Colonic mucosa (tissue), 4 donors: Measurements from ENCODE around the gene ACOD1. TPM values are rescaled to one million over a fixed set of nuclear protein-coding genes. Genes with fewer than 3 reads are reported as not detected.
"Not testable (repeated sequence)": the region's sequence is repeated elsewhere in the genome, so short reads cannot be mapped to it uniquely, and the experiment has no call there.

Source experiments
- DNase-seq: peaks from one replicate; pipeline ENCODE4 v3.0.0-alpha.2; 2020
- H3K27ac ChIP-seq: fragments of 200-600 bp; one replicate; pipeline ENCODE4 v1.8.0; 2021
- H3K27me3 ChIP-seq: fragments of 200-600 bp; one replicate; pipeline ENCODE4 v1.8.0; 2021
- H3K36me3 ChIP-seq: fragments of 200-600 bp; one replicate; pipeline ENCODE4 v1.8.0; 2021
- H3K4me1 ChIP-seq: fragments of 200-600 bp; one replicate; pipeline ENCODE4 v1.8.0; 2021; ENCODE audit warnings: mild to moderate bottlenecking
- H3K4me3 ChIP-seq: fragments of 200-600 bp; one replicate; pipeline ENCODE4 v1.8.0; 2021
- H3K9ac ChIP-seq, 2 donors: one replicate each; pipeline ENCODE4 v1.7.0; 2013; ENCODE audit warnings: control low read depth in 2 of 2, low read depth in 2 of 2, low read length in 2 of 2
- H3K9me3 ChIP-seq: fragments of 200-600 bp; one replicate; pipeline ENCODE4 v1.8.0; 2021
- intact Hi-C: fragments of 100-400 bp; cut with DNase I; formaldehyde crosslinking; loops from one replicate; pipeline ENCODE4 v1.14.1; 2022
- total RNA-seq, 2 donors: library from RNA; stranded (reverse); fragmentation: NEBNext Ultra II Directional in 1 of 2; extraction: Animal tissue kit (Norgen Biotek cat#: 25700) in 1 of 2; gene quantifications; one replicate each; pipeline ENCODE4 v1.2.1, GENCODE V29; 2021
- TF ChIP-seq, protein P1 (sequence below): fragments of 200-600 bp; IDR thresholded peaks from one replicate; pipeline ENCODE4 v1.8.0; 2022; ENCODE audit warnings: antibody characterized with exemption, mild to moderate bottlenecking
- donor health status: healthy.
- donor health status: DM: no; HTN: no; CAD: no.
- donor health status: DM: no; HTN: no; CAD: no.

ACOD1 gene
- total RNA-seq = not detected

DNA sequence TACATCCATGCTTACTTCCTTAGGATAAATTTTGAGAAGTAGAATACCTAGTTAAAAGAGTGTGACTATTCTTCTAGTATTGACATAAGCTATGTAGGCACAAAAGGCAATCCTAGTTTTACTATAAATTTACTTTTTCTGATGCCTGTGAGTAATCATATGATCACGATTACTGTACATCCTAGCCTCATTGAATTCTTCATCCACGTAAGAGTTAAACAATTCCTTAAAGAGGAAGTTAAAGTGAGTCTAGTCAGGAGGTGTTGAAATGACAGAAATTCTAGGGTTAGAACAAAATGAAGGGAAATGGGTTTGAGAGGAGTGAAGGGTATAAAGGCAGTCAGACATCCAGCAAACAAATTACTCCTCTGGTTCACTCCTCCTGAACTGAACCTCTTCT, at the start of gene ACOD1:
Gene ACOD1 (plus strand): TSS at position 363 of the 400 bp plus-strand sequence. CDS start 48 bp downstream, outside the sequence.
- Histone ChIP-seq H3K4me1 (no peaks in the 10 kb centered on the region), H3K36me3 (no peaks in the 10 kb centered on the region)

DNA sequence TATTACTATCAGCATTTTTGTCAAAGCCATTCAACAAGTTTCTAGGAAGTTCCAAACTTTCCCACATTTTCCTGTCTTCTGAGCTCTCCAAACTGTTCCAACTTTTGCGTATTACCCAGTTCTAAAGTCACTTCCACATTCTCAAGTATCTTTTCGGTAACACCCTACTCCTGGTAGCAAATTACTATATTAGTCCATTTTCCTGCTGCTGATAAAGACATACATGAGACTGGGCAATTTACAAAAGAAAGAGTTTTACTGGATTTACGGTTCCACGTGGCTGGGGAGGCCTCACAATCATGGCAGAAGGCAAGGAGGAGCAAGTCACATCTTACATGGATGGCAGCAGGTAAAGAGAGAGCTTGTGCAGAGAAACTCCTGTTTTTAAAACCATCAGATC, 49.2 kb upstream of the ACOD1 start:
- DNase-seq, H3K36me3 ChIP-seq, H3K9ac ChIP-seq, H3K4me1 ChIP-seq, H3K9me3 ChIP-seq, intact Hi-C loops, H3K27me3 ChIP-seq, H3K27ac ChIP-seq, H3K4me3 ChIP-seq: not testable (repeated sequence)

More for the DNA sequence above, at the start of gene ACOD1:
- DNase-seq = no peak
- TF ChIP-seq, protein P1, sequence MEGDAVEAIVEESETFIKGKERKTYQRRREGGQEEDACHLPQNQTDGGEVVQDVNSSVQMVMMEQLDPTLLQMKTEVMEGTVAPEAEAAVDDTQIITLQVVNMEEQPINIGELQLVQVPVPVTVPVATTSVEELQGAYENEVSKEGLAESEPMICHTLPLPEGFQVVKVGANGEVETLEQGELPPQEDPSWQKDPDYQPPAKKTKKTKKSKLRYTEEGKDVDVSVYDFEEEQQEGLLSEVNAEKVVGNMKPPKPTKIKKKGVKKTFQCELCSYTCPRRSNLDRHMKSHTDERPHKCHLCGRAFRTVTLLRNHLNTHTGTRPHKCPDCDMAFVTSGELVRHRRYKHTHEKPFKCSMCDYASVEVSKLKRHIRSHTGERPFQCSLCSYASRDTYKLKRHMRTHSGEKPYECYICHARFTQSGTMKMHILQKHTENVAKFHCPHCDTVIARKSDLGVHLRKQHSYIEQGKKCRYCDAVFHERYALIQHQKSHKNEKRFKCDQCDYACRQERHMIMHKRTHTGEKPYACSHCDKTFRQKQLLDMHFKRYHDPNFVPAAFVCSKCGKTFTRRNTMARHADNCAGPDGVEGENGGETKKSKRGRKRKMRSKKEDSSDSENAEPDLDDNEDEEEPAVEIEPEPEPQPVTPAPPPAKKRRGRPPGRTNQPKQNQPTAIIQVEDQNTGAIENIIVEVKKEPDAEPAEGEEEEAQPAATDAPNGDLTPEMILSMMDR = no peak
- intact Hi-C loops = no loop called here
- H3K9ac ChIP-seq = no peak within 1 kb of the TSS
- no peaks in the 10 kb centered on the region for H3K27me3 ChIP-seq
- no peaks in the 10 kb centered on the region for H3K9me3 ChIP-seq
- no peak within 1 kb of the TSS for H3K27ac ChIP-seq
- H3K4me3 ChIP-seq = no peak within 1 kb of the TSS

DNA sequence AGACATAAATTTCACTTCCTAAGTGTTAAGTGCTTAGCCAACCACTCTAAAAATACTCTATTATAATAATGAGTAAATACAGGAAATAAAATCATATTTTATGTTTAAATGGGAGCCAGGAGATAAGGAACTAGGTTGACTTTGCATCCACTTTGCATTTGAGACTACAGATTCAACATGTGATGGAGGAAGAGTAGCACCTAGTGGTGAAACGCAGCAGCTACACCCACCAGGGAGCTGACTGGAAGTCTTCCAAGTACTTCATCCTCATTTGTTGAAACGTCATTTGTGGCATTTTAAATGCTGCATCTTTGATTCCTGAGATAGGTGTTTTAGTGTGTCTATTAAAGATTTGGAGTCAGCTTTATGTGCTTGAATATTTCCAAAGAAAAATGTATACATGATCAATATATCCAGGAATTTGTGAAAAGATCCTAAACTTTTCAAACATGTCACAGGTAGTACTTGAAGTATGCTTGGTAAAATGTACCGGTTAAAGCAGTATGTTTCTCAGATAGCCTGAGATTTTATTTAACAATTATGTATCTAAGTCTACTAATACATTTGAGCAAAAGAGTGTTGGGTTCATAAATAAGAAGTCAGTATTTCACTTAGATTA, 44.7 kb upstream of the ACOD1 start:
- intact Hi-C loops = loop anchor here (5.0 to 10.0 kb wide), 5 partner anchors 81 to 1209 kb away; no protein-coding TSS in a partner anchor

DNA sequence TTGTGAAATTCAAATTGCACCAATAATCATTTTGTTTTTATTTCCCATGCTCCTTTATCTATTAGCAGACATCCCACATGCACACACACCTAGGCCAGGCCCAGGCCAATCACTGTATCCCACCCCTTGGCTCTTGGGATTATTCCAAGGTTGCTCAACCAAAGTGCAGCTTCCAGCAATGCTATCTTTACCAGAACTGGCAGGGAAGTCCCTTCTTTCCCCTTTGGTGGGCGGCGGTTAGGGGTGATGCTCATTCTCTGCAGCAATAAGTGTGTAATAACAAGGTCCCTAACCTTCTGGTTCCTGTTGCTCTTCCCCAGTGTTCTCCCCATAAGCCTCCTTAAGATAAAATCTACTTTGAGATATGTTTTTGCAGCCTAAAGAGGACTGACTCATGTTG, 43.8 kb upstream of the ACOD1 start:
- Histone ChIP-seq H3K9me3 (no peaks in the 10 kb centered on the region), H3K36me3 (no peaks in the 10 kb centered on the region), H3K27ac (no peak overlapping the region), H3K4me3 (no peak overlapping the region), H3K9ac (no peak overlapping the region), H3K4me1 (no peaks in the 10 kb centered on the region), H3K27me3 (no peaks in the 10 kb centered on the region)
- no peak for DNase-seq
- intact Hi-C loops = loop anchor here (5.0 to 10.0 kb wide), 5 partner anchors 82 to 1210 kb away; no protein-coding TSS in a partner anchor
- TF ChIP-seq, protein P1 = no peak

More for the DNA sequence above, 44.7 kb upstream of the ACOD1 start:
- no peaks in the 10 kb centered on the region for H3K27me3 ChIP-seq
- no peak overlapping the region for H3K9ac ChIP-seq
- no peak overlapping the region for H3K4me3 ChIP-seq
- no peaks in the 10 kb centered on the region for H3K9me3 ChIP-seq
- TF ChIP-seq, protein P1 = peak; percentile 95
- no peaks in the 10 kb centered on the region for H3K36me3 ChIP-seq
- H3K4me1 ChIP-seq = no peaks in the 10 kb centered on the region
- no peak overlapping the region for H3K27ac ChIP-seq
- peak; percentile 57 for DNase-seq

DNA sequence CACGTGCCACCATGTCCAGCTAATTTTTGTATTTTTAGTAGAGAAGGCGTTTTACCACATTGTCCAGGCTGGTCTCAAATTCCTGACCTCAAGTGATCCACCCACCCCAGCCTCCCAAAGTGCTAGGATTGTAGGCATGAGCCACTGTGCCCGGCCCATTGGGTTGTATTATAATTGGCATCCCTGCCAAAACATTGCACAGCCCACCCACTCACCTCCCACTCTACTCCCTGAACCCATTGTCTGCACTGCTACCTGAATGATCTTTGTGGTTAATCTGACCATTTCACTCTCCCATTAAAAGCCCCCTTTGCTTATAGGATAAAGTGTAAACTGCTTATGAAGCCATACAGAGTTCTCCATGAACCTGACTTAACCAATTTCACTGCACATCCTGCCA, 35.8 kb upstream of the ACOD1 start:
- no peak overlapping the region for H3K4me3 ChIP-seq
- intact Hi-C loops = no loop called here
- no peaks in the 10 kb centered on the region for H3K4me1 ChIP-seq
- DNase-seq = no peak
- no peaks in the 10 kb centered on the region for H3K36me3 ChIP-seq
- no peak overlapping the region for H3K9ac ChIP-seq
- no peak overlapping the region for H3K27ac ChIP-seq
- H3K9me3 ChIP-seq = no peaks in the 10 kb centered on the region
- no peaks in the 10 kb centered on the region for H3K27me3 ChIP-seq
- TF ChIP-seq, protein P1 = no peak

DNA sequence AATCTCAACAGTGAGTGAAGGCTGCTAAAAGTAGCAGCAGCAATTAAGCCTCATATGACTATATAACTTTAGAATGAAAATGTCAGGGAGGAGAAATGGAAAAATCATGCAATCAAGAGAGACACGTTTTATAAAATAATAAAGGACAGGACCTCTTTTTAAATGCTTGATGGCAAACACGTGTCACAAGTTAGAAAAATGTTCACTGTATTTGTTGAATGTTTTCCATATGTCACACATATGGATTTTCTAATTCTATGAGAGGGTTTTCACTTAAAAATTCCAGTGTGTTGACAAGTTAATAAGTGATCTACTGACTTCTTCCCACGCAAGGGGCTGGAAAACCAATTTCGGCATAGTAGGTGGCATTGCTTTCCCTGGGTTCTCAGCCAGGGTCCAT, 34.4 kb upstream of the ACOD1 start:
- Histone ChIP-seq H3K4me1 (no peaks in the 10 kb centered on the region), H3K36me3 (no peaks in the 10 kb centered on the region), H3K9ac (no peak overlapping the region), H3K27me3 (no peaks in the 10 kb centered on the region), H3K9me3 (no peaks in the 10 kb centered on the region), H3K4me3 (no peak overlapping the region), H3K27ac (no peak overlapping the region)
- no peak for DNase-seq
- TF ChIP-seq, protein P1 = no peak
- intact Hi-C loops = no loop called here
